ENCODE results near the gene SMARCB1. TPM values are rescaled to one million over a fixed set of nuclear protein-coding genes. Genes with fewer than 3 reads are reported as not detected.

The SMARCB1 gene
- total and polyA plus RNA-seq, 2 experiments from 2014 or later: 114 to 132 TPM

GRCh38 chr22:23789121-23789520, 2.4 kb downstream of the SMARCB1 start:
- peaks cover 27% of the 10 kb centered on the region for H3K4me1 ChIP-seq (ENCODE audit: insufficient read depth)
- H3K36me3 Mint-ChIP-seq (ENCODE audit: low read depth): peaks cover 30% of the 10 kb centered on the region
- H4K20me1 ChIP-seq (replicated peaks; ENCODE audit: insufficient read depth): peaks cover 34% of the 10 kb centered on the region
- no peak overlapping the region for H2AFZ ChIP-seq
- H3K4me1 Mint-ChIP-seq: peaks cover 26% of the 10 kb centered on the region
- no peak overlapping the region for H3K27ac ChIP-seq (ENCODE audit: low read depth)
- no peak for TF ChIP-seq STAT1 (IDR thresholded peaks at IDR 0.05; ENCODE audit: unreplicated experiment)
- no peak for TF ChIP-seq REST (IDR thresholded peaks at IDR 0.05; ENCODE audit: unreplicated experiment)
- TF ChIP-seq POLR2AphosphoS5 (IDR thresholded peaks at IDR 0.05; ENCODE audit: low read depth): no peak
- no peak for TF ChIP-seq ZNF331 (CRISPR knock-in tag; IDR thresholded peaks at IDR 0.05; ENCODE audit: low read depth)
- TF ChIP-seq ZNF462 (CRISPR knock-in tag; IDR thresholded peaks at IDR 0.05): no peak
- TF ChIP-seq ZNF114 (CRISPR knock-in tag; IDR thresholded peaks at IDR 0.05): no peak
- no peak for TF ChIP-seq ETS1 (IDR thresholded peaks at IDR 0.05)
- no peak for TF ChIP-seq JUNB (IDR thresholded peaks at IDR 0.05; ENCODE audit: unreplicated experiment)
- no peak for TF ChIP-seq EZH2phosphoT487 (IDR thresholded peaks at IDR 0.05; ENCODE audit: unreplicated experiment)
- TF ChIP-seq EZH2 (IDR thresholded peaks at IDR 0.05; ENCODE audit: low read depth, unreplicated experiment): no peak
- TF ChIP-seq CREB1 (CRISPR knock-in tag; IDR thresholded peaks at IDR 0.05; ENCODE audit: low read depth): no peak
- TF ChIP-seq NANOG (IDR thresholded peaks at IDR 0.05; ENCODE audit: borderline replicate concordance): no peak
- no peak for TF ChIP-seq CTCF (conservative IDR thresholded peaks at IDR 0.05; ENCODE audit: low read depth in 2 of 2)
- H3K79me2 ChIP-seq (replicated peaks; ENCODE audit: insufficient read depth): peaks cover 58% of the 10 kb centered on the region
- H3K27me3 ChIP-seq (ENCODE audit: insufficient read depth): no peaks in the 10 kb centered on the region
- DNase-seq (ENCODE audit: low spot score): peak; percentile 58
- H3K27me3 Mint-ChIP-seq (ENCODE audit: insufficient read depth, low read depth, poor library complexity): peaks cover 6% of the 10 kb centered on the region
- H3K4me2 ChIP-seq: peak overlapping the region; percentile 97
- no peak overlapping the region for H3K27ac Mint-ChIP-seq
- H3K36me3 ChIP-seq (ENCODE audit: insufficient read depth): peaks cover 3% of the 10 kb centered on the region; the same call in 1 of the 2 replicates
- 0 out of 2 replicates have a peak, but pooled peaks cover 15% of the 10 kb centered on the region for H3F3A ChIP-seq (replicated peaks; ENCODE audit: low read depth)
- peak; percentile 20 for ATAC-seq
- H3K4me3 ChIP-seq: no peak overlapping the region; the same call in 1 of the 2 replicates
- peak overlapping the region; percentile 18 for H3K4me3 Mint-ChIP-seq
- no peaks in the 10 kb centered on the region for H3K9me3 Mint-ChIP-seq
- H3K9me2 ChIP-seq (ENCODE audit: insufficient read depth): no peaks in the 10 kb centered on the region

All from GM23338 (cell line).